Right lung (tissue), 5 donors: ENCODE data around the gene ST6GAL1. TPM values are rescaled to one million over a fixed set of nuclear protein-coding genes. Genes with fewer than 3 reads are reported as not detected.
"Not testable (repeated sequence)": the region's sequence is repeated elsewhere in the genome, so short reads cannot be mapped to it uniquely, and the experiment has no call there.

Source experiments
- DNase-seq, 2 donors: peaks; one replicate each; pipeline ENCODE4 v3.0.0-alpha.2; 2013
- polyA plus RNA-seq, 5 donors: library from polyadenylated mRNA; unstranded; fragments of 120-200 nt; gene quantifications; one replicate each; pipeline versions ENCODE4 v1.2.1 to v1.2.3, GENCODE V29; 2013; ENCODE audit warnings: inconsistent platforms in 1 of 5, low replicate concordance in 1 of 5; ENCODE audit not compliant: insufficient read length in 5 of 5, insufficient read depth in 1 of 5

ST6GAL1 gene
- polyA plus RNA-seq, 5 donors: 37.7 to 68.7 (median 60.9) TPM

- DNase-seq: no peak
Observed at GRCh38 chr3:186938716-186939115, 8.4 kb downstream of the ST6GAL1 start.

GRCh38 chr3:186939536-186939935, 9.2 kb downstream of the ST6GAL1 start:
- no peak for DNase-seq

- DNase-seq: no peak
Observed at GRCh38 chr3:186940967-186941366, 10.6 kb downstream of the ST6GAL1 start.

- DNase-seq: no peak
Observed at GRCh38 chr3:186942168-186942567, 11.8 kb downstream of the ST6GAL1 start.

GRCh38 chr3:186945255-186945823, 15.0 kb downstream of the ST6GAL1 start:
- DNase-seq: no peak

- no peak for DNase-seq
Observed at GRCh38 chr3:186946756-186947375, 16.5 kb downstream of the ST6GAL1 start.

GRCh38 chr3:186949281-186949982, 19.1 kb downstream of the ST6GAL1 start:
- no peak for DNase-seq

- DNase-seq: no peak
Observed at GRCh38 chr3:186950402-186951093, 20.2 kb downstream of the ST6GAL1 start.

- DNase-seq: no peak
Observed at GRCh38 chr3:186951640-186952552, 21.6 kb downstream of the ST6GAL1 start.

- no peak for DNase-seq
Observed at GRCh38 chr3:186953011-186953487, 22.7 kb downstream of the ST6GAL1 start.

- DNase-seq: not testable (repeated sequence)
Observed at GRCh38 chr3:186953992-186954699, 23.8 kb downstream of the ST6GAL1 start.

GRCh38 chr3:186955898-186956696, 25.8 kb downstream of the ST6GAL1 start:
- DNase-seq: no peak

GRCh38 chr3:186959029-186959624, 28.8 kb downstream of the ST6GAL1 start:
- DNase-seq: no peak

- DNase-seq: no peak
Observed at GRCh38 chr3:186960347-186960746, 30.0 kb downstream of the ST6GAL1 start.

GRCh38 chr3:186962445-186962844, 32.1 kb downstream of the ST6GAL1 start:
- no peak for DNase-seq

GRCh38 chr3:186963636-186964035, 33.3 kb downstream of the ST6GAL1 start:
- DNase-seq: no peak

- no peak for DNase-seq
Observed at GRCh38 chr3:186964071-186964470, 33.7 kb downstream of the ST6GAL1 start.

GRCh38 chr3:186964616-186965015, 34.3 kb downstream of the ST6GAL1 start:
- no peak for DNase-seq

- DNase-seq: no peak
Observed at GRCh38 chr3:186965141-186965879, 35.0 kb downstream of the ST6GAL1 start.
